ENCODE measurements around the gene FGD2.
A peak's percentile ranks its signal among the peaks of the same experiment; 100 is the strongest.

Gene FGD2

GRCh38 chr6:36998723-36999038, 6.8 kb upstream of the FGD2 start:
- DNase-seq = no peak

- peak; percentile 88 for DNase-seq
These were observed 6.2 kb upstream of the FGD2 start for GRCh38 chr6:36999061-36999750.

- DNase-seq = peak; percentile 72
These were observed 5.7 kb upstream of the FGD2 start for GRCh38 chr6:36999751-37000125.

GRCh38 chr6:37004044-37004980, 1.1 kb upstream of the FGD2 start:
- DNase-seq = peak; percentile 49

GRCh38 chr6:37005827-37006567, 542 bp downstream of the FGD2 start:
- DNase-seq = no peak

- DNase-seq = no peak
These were observed 1.4 kb downstream of the FGD2 start for GRCh38 chr6:37006793-37007339.

- no peak for DNase-seq
These were observed 2.0 kb downstream of the FGD2 start for GRCh38 chr6:37007340-37008043.

- DNase-seq = no peak
These were observed 3.3 kb downstream of the FGD2 start for GRCh38 chr6:37008484-37009465.

GRCh38 chr6:37010402-37010892, 5.0 kb downstream of the FGD2 start:
- DNase-seq = no peak

GRCh38 chr6:37011656-37012378, 6.4 kb downstream of the FGD2 start:
- DNase-seq = no peak

- no peak for DNase-seq
These were observed 8.3 kb downstream of the FGD2 start for GRCh38 chr6:37013516-37014491.

- DNase-seq = no peak
These were observed 9.2 kb downstream of the FGD2 start for GRCh38 chr6:37014667-37015066.

- DNase-seq = no peak
These were observed 10.1 kb downstream of the FGD2 start for GRCh38 chr6:37015532-37015931.

- no peak for DNase-seq
These were observed 11.5 kb downstream of the FGD2 start for GRCh38 chr6:37016995-37017394.

GRCh38 chr6:37017606-37018197, 12.2 kb downstream of the FGD2 start:
- DNase-seq = no peak

- DNase-seq = peak; percentile 89
These were observed 13.0 kb downstream of the FGD2 start for GRCh38 chr6:37018198-37019064.

GRCh38 chr6:37019065-37019450, 13.6 kb downstream of the FGD2 start:
- DNase-seq = peak; percentile 85

- DNase-seq = no peak
These were observed 14.9 kb downstream of the FGD2 start for GRCh38 chr6:37020381-37020780.
